Measurements from ENCODE around the gene SLC26A2.

Gene SLC26A2

GRCh38 chr5:149999359-149999758 lies 38.8 kb downstream of the SLC26A2 start:
- DNase-seq (ENCODE audit: insufficient read length): no peak
- TF ChIP-seq POLR2AphosphoS5 (IDR thresholded peaks at IDR 0.05; ENCODE audit: low read depth, low read length): no peak
- no peak for TF ChIP-seq POLR2A (IDR thresholded peaks at IDR 0.05; ENCODE audit: low read depth, low read length)
- no peak for TF ChIP-seq TAF1 (IDR thresholded peaks at IDR 0.05; ENCODE audit: borderline replicate concordance, low read depth, low read length)
- FAIRE-seq: peak; percentile 38

GRCh38 chr5:149999866-150000255 lies 39.3 kb downstream of the SLC26A2 start:
- TF ChIP-seq TAF1 (IDR thresholded peaks at IDR 0.05; ENCODE audit: borderline replicate concordance, low read depth, low read length): no peak
- no peak for TF ChIP-seq POLR2AphosphoS5 (IDR thresholded peaks at IDR 0.05; ENCODE audit: low read depth, low read length)
- TF ChIP-seq POLR2A (IDR thresholded peaks at IDR 0.05; ENCODE audit: low read depth, low read length): no peak
- FAIRE-seq (no peak), DNase-seq (ENCODE audit: insufficient read length) (no peak)

GRCh38 chr5:150000256-150000989 lies 39.9 kb downstream of the SLC26A2 start, which contains the start of the genes HMGXB3 and TIGD6:
Gene HMGXB3, plus strand, starts transcription at chr5:150000739. Its CDS starts 4,114 bp downstream, at chr5:150004853.
Gene TIGD6, minus strand, starts transcription at chr5:150000654. Its CDS starts 4,306 bp downstream, at chr5:149996348.
- peak; percentile 97 for FAIRE-seq
- DNase-seq (ENCODE audit: insufficient read length): peak; percentile 87
- TF ChIP-seq POLR2A (IDR thresholded peaks at IDR 0.05; ENCODE audit: low read depth, low read length) (peak; percentile 94), TAF1 (IDR thresholded peaks at IDR 0.05; ENCODE audit: borderline replicate concordance, low read depth, low read length) (peak; percentile 75), POLR2AphosphoS5 (IDR thresholded peaks at IDR 0.05; ENCODE audit: low read depth, low read length) (peak; percentile 97)

GRCh38 chr5:150000990-150001659 lies 40.6 kb downstream of the SLC26A2 start:
- peak; percentile 81 for FAIRE-seq
- DNase-seq (ENCODE audit: insufficient read length): no peak
- TF ChIP-seq POLR2A (IDR thresholded peaks at IDR 0.05; ENCODE audit: low read depth, low read length) (no peak), POLR2AphosphoS5 (IDR thresholded peaks at IDR 0.05; ENCODE audit: low read depth, low read length) (no peak), TAF1 (IDR thresholded peaks at IDR 0.05; ENCODE audit: borderline replicate concordance, low read depth, low read length) (no peak)

GRCh38 chr5:150001660-150002486 lies 41.3 kb downstream of the SLC26A2 start:
- FAIRE-seq (peak; percentile 24), DNase-seq (ENCODE audit: insufficient read length) (peak; percentile 46)
- no peak for TF ChIP-seq POLR2AphosphoS5 (IDR thresholded peaks at IDR 0.05; ENCODE audit: low read depth, low read length)
- no peak for TF ChIP-seq POLR2A (IDR thresholded peaks at IDR 0.05; ENCODE audit: low read depth, low read length)
- no peak for TF ChIP-seq TAF1 (IDR thresholded peaks at IDR 0.05; ENCODE audit: borderline replicate concordance, low read depth, low read length)

GRCh38 chr5:150006318-150006717 lies 45.8 kb downstream of the SLC26A2 start:
- DNase-seq (ENCODE audit: insufficient read length) (no peak), FAIRE-seq (no peak)
- TF ChIP-seq POLR2A (IDR thresholded peaks at IDR 0.05; ENCODE audit: low read depth, low read length) (no peak), POLR2AphosphoS5 (IDR thresholded peaks at IDR 0.05; ENCODE audit: low read depth, low read length) (no peak), TAF1 (IDR thresholded peaks at IDR 0.05; ENCODE audit: borderline replicate concordance, low read depth, low read length) (no peak)

GRCh38 chr5:150007050-150007449 lies 46.5 kb downstream of the SLC26A2 start:
- no peak for FAIRE-seq
- DNase-seq (ENCODE audit: insufficient read length): no peak
- TF ChIP-seq POLR2A (IDR thresholded peaks at IDR 0.05; ENCODE audit: low read depth, low read length): no peak
- no peak for TF ChIP-seq TAF1 (IDR thresholded peaks at IDR 0.05; ENCODE audit: borderline replicate concordance, low read depth, low read length)
- TF ChIP-seq POLR2AphosphoS5 (IDR thresholded peaks at IDR 0.05; ENCODE audit: low read depth, low read length): no peak

GRCh38 chr5:150009671-150010387 lies 49.3 kb downstream of the SLC26A2 start:
- DNase-seq (ENCODE audit: insufficient read length) (no peak), FAIRE-seq (no peak)
- TF ChIP-seq POLR2AphosphoS5 (IDR thresholded peaks at IDR 0.05; ENCODE audit: low read depth, low read length) (no peak), TAF1 (IDR thresholded peaks at IDR 0.05; ENCODE audit: borderline replicate concordance, low read depth, low read length) (no peak), POLR2A (IDR thresholded peaks at IDR 0.05; ENCODE audit: low read depth, low read length) (no peak)

- no peak for TF ChIP-seq POLR2A (IDR thresholded peaks at IDR 0.05; ENCODE audit: low read depth, low read length)
- TF ChIP-seq TAF1 (IDR thresholded peaks at IDR 0.05; ENCODE audit: borderline replicate concordance, low read depth, low read length): no peak
- TF ChIP-seq POLR2AphosphoS5 (IDR thresholded peaks at IDR 0.05; ENCODE audit: low read depth, low read length): no peak
- FAIRE-seq (peak; percentile 30), DNase-seq (ENCODE audit: insufficient read length) (no peak)
Measured at GRCh38 chr5:150013931-150014330, 53.4 kb downstream of the SLC26A2 start.

GRCh38 chr5:150014456-150014855 lies 53.9 kb downstream of the SLC26A2 start:
- TF ChIP-seq POLR2AphosphoS5 (IDR thresholded peaks at IDR 0.05; ENCODE audit: low read depth, low read length) (no peak), POLR2A (IDR thresholded peaks at IDR 0.05; ENCODE audit: low read depth, low read length) (no peak), TAF1 (IDR thresholded peaks at IDR 0.05; ENCODE audit: borderline replicate concordance, low read depth, low read length) (no peak)
- DNase-seq (ENCODE audit: insufficient read length): no peak
- FAIRE-seq: no peak

Data from GM12892 (cell line).